ENCODE results near the gene CENPP.

DNA sequence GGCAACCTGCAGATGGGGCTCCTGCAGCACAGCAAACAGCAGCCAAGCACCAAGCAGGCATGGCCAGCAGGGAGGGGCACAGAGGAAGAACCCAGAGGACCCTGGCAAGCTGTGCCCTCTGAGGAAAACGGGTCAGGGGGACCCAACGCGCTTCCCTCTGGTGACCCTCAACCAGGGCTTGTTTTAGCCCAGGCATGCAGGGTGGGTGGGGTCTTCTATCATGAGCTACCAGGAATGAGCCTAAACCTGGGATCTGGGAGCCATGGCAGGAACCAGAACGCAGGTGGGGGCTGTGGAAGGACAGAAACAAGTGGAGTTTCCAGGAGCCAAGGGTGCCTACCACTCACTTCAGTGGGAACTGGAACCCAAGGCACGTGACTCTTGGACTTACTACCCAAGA, 323.3 kb downstream of the CENPP start:
- TF ChIP-seq, protein P1, sequence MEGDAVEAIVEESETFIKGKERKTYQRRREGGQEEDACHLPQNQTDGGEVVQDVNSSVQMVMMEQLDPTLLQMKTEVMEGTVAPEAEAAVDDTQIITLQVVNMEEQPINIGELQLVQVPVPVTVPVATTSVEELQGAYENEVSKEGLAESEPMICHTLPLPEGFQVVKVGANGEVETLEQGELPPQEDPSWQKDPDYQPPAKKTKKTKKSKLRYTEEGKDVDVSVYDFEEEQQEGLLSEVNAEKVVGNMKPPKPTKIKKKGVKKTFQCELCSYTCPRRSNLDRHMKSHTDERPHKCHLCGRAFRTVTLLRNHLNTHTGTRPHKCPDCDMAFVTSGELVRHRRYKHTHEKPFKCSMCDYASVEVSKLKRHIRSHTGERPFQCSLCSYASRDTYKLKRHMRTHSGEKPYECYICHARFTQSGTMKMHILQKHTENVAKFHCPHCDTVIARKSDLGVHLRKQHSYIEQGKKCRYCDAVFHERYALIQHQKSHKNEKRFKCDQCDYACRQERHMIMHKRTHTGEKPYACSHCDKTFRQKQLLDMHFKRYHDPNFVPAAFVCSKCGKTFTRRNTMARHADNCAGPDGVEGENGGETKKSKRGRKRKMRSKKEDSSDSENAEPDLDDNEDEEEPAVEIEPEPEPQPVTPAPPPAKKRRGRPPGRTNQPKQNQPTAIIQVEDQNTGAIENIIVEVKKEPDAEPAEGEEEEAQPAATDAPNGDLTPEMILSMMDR (conservative IDR thresholded peaks at IDR 0.05; ENCODE audit: low read depth, low read length), result no peak
- TF ChIP-seq EZH2 (IDR thresholded peaks at IDR 0.05; ENCODE audit: borderline replicate concordance, low read depth, low read length, poor library complexity, severe bottlenecking), result no peak

Measured in A673 (cell line).